SK-N-SH treated with all-trans-retinoic acid at 6 μM for 48 hours (cell line): ENCODE measurements around the gene TRAPPC2L.

Source experiments
- ARNTL ChIP-seq: fragments of 450-650 bp; formaldehyde crosslinking; IDR thresholded peaks from 2 replicates; pipeline ENCODE4 v1.5.0; 2020; ENCODE audit warnings: low read depth, mild to moderate bottlenecking, moderate library complexity, borderline replicate concordance
- SNAI2 ChIP-seq: fragments of 250-450 bp; sonication (Bioruptor Pico); IDR thresholded peaks from 2 replicates; pipeline ENCODE4 v1.5.0; 2020; ENCODE audit warnings: mild to moderate bottlenecking, moderate library complexity
- TCF4 ChIP-seq: fragments of 250-450 bp; sonication (Bioruptor Pico); IDR thresholded peaks from 2 replicates; pipeline ENCODE4 v1.8.0; 2021; ENCODE audit warnings: mild to moderate bottlenecking, moderate library complexity, borderline replicate concordance
- ZC3H10 ChIP-seq: fragments of 250-450 bp; sonication (Bioruptor Pico); IDR thresholded peaks from 2 replicates; pipeline ENCODE4 v1.5.1; 2021; ENCODE audit warnings: mild to moderate bottlenecking, moderate library complexity
- ZFP3 ChIP-seq: fragments of 250-450 bp; sonication (Bioruptor Pico); IDR thresholded peaks from 2 replicates; pipeline ENCODE4 v1.5.0; 2020; ENCODE audit warnings: mild to moderate bottlenecking, moderate library complexity
- ZNF8 ChIP-seq: fragments of 450-650 bp; formaldehyde crosslinking; IDR thresholded peaks from 2 replicates; pipeline ENCODE4 v1.5.0; 2020; ENCODE audit warnings: mild to moderate bottlenecking, moderate library complexity
- TF ChIP-seq, protein P1 (sequence below): fragments of 250-450 bp; sonication (Bioruptor Pico); IDR thresholded peaks from 2 replicates; pipeline ENCODE4 v1.5.1; 2020; ENCODE audit warnings: low read depth, mild to moderate bottlenecking, moderate library complexity
- TF ChIP-seq, protein P2 (sequence below): fragments of 250-450 bp; sonication (Bioruptor Pico); IDR thresholded peaks from 2 replicates; pipeline ENCODE4 v1.8.0; 2020; ENCODE audit warnings: mild to moderate bottlenecking, moderate library complexity, borderline replicate concordance
- TF ChIP-seq, protein P3 (sequence below): fragments of 250-450 bp; sonication (Bioruptor Pico); IDR thresholded peaks from 2 replicates; pipeline ENCODE4 v1.5.0; 2020; ENCODE audit warnings: mild to moderate bottlenecking, moderate library complexity

DNA sequence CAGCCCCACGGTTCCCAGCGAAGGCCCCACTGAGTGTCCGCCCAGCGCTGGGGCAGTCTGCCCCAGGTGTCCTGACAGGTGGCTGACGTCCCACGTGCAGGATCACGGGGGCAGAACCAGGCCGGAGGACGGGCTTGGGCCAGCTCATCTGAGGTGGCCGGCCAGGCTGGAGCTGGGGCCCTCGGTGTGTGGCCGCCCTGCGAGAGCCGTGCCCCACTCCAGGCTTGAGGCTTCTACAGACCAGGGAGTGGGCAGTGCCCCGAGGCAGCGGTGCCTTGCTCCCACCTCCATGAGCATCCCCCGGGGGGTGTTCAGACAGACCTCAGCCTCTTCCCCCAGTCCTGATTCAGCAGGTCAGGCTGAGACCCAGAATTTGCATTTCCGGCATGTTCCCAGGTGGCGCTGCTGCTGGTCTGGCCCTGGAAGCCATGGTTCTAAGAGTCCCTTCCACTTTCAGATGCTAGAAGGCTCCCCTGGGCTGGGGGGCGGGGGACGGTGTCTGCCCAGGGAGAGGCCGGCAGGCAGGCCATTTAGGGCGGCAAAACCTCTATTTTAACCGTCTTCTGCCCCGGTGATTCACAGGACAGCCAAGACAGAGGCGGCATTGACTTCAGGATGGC, 44.9 kb downstream of the TRAPPC2L start:
- TF ChIP-seq, protein P1, sequence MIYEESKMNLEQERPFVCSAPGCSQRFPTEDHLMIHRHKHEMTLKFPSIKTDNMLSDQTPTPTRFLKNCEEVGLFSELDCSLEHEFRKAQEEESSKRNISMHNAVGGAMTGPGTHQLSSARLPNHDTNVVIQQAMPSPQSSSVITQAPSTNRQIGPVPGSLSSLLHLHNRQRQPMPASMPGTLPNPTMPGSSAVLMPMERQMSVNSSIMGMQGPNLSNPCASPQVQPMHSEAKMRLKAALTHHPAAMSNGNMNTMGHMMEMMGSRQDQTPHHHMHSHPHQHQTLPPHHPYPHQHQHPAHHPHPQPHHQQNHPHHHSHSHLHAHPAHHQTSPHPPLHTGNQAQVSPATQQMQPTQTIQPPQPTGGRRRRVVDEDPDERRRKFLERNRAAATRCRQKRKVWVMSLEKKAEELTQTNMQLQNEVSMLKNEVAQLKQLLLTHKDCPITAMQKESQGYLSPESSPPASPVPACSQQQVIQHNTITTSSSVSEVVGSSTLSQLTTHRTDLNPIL (CRISPR knock-in tag): no peak
- TF ChIP-seq, protein P2, sequence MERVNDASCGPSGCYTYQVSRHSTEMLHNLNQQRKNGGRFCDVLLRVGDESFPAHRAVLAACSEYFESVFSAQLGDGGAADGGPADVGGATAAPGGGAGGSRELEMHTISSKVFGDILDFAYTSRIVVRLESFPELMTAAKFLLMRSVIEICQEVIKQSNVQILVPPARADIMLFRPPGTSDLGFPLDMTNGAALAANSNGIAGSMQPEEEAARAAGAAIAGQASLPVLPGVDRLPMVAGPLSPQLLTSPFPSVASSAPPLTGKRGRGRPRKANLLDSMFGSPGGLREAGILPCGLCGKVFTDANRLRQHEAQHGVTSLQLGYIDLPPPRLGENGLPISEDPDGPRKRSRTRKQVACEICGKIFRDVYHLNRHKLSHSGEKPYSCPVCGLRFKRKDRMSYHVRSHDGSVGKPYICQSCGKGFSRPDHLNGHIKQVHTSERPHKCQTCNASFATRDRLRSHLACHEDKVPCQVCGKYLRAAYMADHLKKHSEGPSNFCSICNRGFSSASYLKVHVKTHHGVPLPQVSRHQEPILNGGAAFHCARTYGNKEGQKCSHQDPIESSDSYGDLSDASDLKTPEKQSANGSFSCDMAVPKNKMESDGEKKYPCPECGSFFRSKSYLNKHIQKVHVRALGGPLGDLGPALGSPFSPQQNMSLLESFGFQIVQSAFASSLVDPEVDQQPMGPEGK (CRISPR knock-in tag): no peak
- TF ChIP-seq ARNTL (CRISPR knock-in tag): no peak
- no peak for TF ChIP-seq ZFP3 (CRISPR knock-in tag)
- TF ChIP-seq TCF4 (CRISPR knock-in tag): no peak
- TF ChIP-seq SNAI2 (CRISPR knock-in tag): no peak
- no peak for TF ChIP-seq ZNF8 (CRISPR knock-in tag)
- TF ChIP-seq, protein P3, sequence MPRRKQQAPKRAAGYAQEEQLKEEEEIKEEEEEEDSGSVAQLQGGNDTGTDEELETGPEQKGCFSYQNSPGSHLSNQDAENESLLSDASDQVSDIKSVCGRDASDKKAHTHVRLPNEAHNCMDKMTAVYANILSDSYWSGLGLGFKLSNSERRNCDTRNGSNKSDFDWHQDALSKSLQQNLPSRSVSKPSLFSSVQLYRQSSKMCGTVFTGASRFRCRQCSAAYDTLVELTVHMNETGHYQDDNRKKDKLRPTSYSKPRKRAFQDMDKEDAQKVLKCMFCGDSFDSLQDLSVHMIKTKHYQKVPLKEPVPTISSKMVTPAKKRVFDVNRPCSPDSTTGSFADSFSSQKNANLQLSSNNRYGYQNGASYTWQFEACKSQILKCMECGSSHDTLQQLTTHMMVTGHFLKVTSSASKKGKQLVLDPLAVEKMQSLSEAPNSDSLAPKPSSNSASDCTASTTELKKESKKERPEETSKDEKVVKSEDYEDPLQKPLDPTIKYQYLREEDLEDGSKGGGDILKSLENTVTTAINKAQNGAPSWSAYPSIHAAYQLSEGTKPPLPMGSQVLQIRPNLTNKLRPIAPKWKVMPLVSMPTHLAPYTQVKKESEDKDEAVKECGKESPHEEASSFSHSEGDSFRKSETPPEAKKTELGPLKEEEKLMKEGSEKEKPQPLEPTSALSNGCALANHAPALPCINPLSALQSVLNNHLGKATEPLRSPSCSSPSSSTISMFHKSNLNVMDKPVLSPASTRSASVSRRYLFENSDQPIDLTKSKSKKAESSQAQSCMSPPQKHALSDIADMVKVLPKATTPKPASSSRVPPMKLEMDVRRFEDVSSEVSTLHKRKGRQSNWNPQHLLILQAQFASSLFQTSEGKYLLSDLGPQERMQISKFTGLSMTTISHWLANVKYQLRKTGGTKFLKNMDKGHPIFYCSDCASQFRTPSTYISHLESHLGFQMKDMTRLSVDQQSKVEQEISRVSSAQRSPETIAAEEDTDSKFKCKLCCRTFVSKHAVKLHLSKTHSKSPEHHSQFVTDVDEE (CRISPR knock-in tag): no peak
- no peak for TF ChIP-seq ZC3H10 (CRISPR knock-in tag)
